ENCODE data around the gene TLN1. TPM values are rescaled to one million over a fixed set of nuclear protein-coding genes. Genes with fewer than 3 reads are reported as not detected.
A peak's percentile ranks its signal among the peaks of the same experiment; 100 is the strongest.

TLN1 gene
- total and polyA plus RNA-seq, 8 donors = 64.5 to 141 (median 81.0) TPM

- peak overlapping the region in 1 of 4 donors; percentile 60 for H3K27ac ChIP-seq
- H3K9me3 ChIP-seq = no peaks in the 10 kb centered on the region
- peaks cover 5 to 15% (median 10%) of the 10 kb centered on the region in 3 donors for H3K4me1 ChIP-seq
- ATAC-seq (no peak), FAIRE-seq (no peak), DNase-seq (no peak)
- H3K27me3 ChIP-seq = no peaks in the 10 kb centered on the region
- no peaks in the 10 kb centered on the region for H3K36me3 ChIP-seq
- intact Hi-C loops (cut with DNase I) = loop anchor here in 1 of 3 donors (10.0 kb wide), 1 partner anchor 55 kb away; the partner anchor contains the start of genes HINT2 and SPAG8
- TF ChIP-seq CTCF (IDR thresholded peaks at IDR 0.05) = no peak
- WGBS, 2 donors = 84 to 87% methylated on average over 4 of the region's 4 CpGs
- no peak overlapping the region for H3K4me3 ChIP-seq
Measured at GRCh38 chr9:35759795-35760194, 27.8 kb upstream of the TLN1 start.

- 54 to 56% methylated on average over 3 of the region's 3 CpGs for WGBS, 2 donors
- Histone ChIP-seq H3K4me3 (no peak overlapping the region), H3K4me1 (peaks cover 5 to 15% (median 10%) of the 10 kb centered on the region in 3 donors), H3K9me3 (no peaks in the 10 kb centered on the region), H3K27ac (peak overlapping the region in 2 of 4 donors; percentile 15 to 93), H3K27me3 (no peaks in the 10 kb centered on the region), H3K36me3 (peaks cover 0 to 4% (median 0%) of the 10 kb centered on the region in 3 donors)
- no peak for TF ChIP-seq CTCF (IDR thresholded peaks at IDR 0.05)
- DNase-seq (no peak), ATAC-seq (no peak), FAIRE-seq (no peak)
- intact Hi-C loops (cut with DNase I) = loop anchor here in 1 of 3 donors (10.0 kb wide), 1 partner anchor 56 kb away; the partner anchor contains the start of genes HINT2 and SPAG8
Measured at GRCh38 chr9:35758475-35759050, 26.6 kb upstream of the TLN1 start.

- H3K4me3 ChIP-seq = peak overlapping the region in 3 of 4 donors; percentile 55 to 72 (median 70)
- DNase-seq = no peak
- H3K9me3 ChIP-seq = no peaks in the 10 kb centered on the region
- H3K36me3 ChIP-seq = peaks cover 0 to 11% (median 6%) of the 10 kb centered on the region in 3 donors
- FAIRE-seq = no peak
- intact Hi-C loops (cut with DNase I) = loop anchor here in 1 of 3 donors (10.0 kb wide), 1 partner anchor 57 kb away; the partner anchor contains the start of genes HINT2 and SPAG8
- H3K4me1 ChIP-seq = peaks cover 5 to 15% (median 10%) of the 10 kb centered on the region in 3 donors
- H3K27me3 ChIP-seq = no peaks in the 10 kb centered on the region
- no peak for TF ChIP-seq CTCF (IDR thresholded peaks at IDR 0.05)
- ATAC-seq = no peak
- H3K27ac ChIP-seq = peak overlapping the region; percentile 90 to 95 (median 92)
Measured at GRCh38 chr9:35757892-35758275, 25.9 kb upstream of the TLN1 start.

- WGBS, 2 donors = 1% methylated on average over 20 of the region's 20 CpGs
- Histone ChIP-seq H3K36me3 (peaks cover 0 to 15% (median 10%) of the 10 kb centered on the region in 3 donors), H3K4me3 (peak overlapping the region; percentile 46 to 72 (median 62)), H3K9me3 (no peaks in the 10 kb centered on the region), H3K27ac (peak overlapping the region; percentile 90 to 95 (median 92)), H3K27me3 (no peaks in the 10 kb centered on the region), H3K4me1 (peaks cover 5 to 15% (median 10%) of the 10 kb centered on the region in 3 donors)
- no peak for FAIRE-seq
- no peak for TF ChIP-seq CTCF (IDR thresholded peaks at IDR 0.05)
- intact Hi-C loops (cut with DNase I) = loop anchor here in 1 of 3 donors (10.0 kb wide), 1 partner anchor 57 kb away; the partner anchor contains the start of genes HINT2 and SPAG8
- ATAC-seq = peak; percentile 64 to 81 (median 74)
- DNase-seq = peak in 3 of 6 donors; percentile 57 to 67 (median 61)
Measured at GRCh38 chr9:35757226-35757891, 25.4 kb upstream of the TLN1 start.
